GM12801 (cell line): ENCODE results near the gene ATP9A.

Experiments used
- TF ChIP-seq, protein P1 (sequence below): IDR thresholded peaks from one replicate; pipeline ENCODE4 v1.5.1; 2011; ENCODE audit warnings: control low read depth; ENCODE audit not compliant: insufficient read length; ENCODE audit errors: extremely low read depth

Gene ATP9A

DNA sequence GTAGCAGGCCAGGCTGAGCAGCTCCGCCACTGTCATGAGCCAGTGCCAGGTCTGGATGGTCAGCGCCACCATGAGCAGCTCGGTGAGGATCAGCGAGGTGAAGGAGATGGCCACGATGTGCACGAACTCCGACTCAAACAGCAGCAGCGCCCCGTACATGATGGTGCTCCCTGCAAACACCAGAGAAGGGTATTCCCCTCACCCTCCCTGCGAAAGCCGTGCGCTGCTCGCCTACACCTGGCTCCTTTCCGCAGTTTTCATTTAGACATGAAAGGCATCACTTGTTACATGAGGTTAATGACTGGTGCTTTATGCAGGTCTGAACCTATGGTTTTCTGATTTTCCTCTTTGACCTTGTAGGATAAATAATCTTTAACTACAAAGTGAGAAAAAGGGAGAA is 163.3 kb downstream of the ATP9A start:
- TF ChIP-seq, protein P1, sequence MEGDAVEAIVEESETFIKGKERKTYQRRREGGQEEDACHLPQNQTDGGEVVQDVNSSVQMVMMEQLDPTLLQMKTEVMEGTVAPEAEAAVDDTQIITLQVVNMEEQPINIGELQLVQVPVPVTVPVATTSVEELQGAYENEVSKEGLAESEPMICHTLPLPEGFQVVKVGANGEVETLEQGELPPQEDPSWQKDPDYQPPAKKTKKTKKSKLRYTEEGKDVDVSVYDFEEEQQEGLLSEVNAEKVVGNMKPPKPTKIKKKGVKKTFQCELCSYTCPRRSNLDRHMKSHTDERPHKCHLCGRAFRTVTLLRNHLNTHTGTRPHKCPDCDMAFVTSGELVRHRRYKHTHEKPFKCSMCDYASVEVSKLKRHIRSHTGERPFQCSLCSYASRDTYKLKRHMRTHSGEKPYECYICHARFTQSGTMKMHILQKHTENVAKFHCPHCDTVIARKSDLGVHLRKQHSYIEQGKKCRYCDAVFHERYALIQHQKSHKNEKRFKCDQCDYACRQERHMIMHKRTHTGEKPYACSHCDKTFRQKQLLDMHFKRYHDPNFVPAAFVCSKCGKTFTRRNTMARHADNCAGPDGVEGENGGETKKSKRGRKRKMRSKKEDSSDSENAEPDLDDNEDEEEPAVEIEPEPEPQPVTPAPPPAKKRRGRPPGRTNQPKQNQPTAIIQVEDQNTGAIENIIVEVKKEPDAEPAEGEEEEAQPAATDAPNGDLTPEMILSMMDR: no peak

DNA sequence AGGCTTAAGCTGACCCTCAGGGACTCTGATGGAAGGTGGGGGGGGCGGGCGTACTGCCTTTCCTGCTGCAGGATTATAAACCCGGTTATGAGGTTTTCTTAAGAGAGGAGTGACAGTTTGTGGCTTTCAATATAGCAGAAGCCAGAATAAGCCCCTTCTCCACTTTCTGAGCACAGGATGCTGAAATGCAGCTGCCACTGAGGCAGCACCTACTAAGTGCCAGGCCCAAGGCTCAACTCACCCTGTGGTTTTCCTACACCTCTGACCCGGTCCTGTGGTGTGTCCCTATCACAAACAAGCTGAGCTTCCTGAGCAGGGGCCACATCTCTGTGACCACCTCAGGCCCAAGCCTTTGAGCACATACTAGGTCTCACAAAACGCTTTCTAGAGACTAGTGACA is 166.1 kb downstream of the ATP9A start:
- TF ChIP-seq, protein P1: no peak

DNA sequence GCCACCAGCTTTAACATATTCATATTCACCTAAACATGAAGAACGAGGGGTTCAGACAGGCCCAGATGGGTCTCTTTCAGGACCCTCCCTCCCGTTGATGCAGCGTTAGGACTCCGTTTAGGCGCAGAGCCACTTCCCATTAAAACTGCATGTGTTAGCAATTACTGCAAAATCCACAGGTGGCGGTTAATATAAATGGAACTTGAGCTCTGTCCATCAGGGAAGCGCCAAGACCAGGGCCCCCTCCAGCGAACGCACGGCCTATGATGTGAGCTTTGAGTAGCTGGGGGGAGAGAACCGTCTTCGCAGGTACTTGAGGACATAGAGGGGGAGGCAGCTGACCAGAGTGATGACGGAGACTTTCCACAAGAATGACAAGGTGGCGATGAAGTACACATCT is 167.2 kb downstream of the ATP9A start:
- TF ChIP-seq, protein P1: no peak

DNA sequence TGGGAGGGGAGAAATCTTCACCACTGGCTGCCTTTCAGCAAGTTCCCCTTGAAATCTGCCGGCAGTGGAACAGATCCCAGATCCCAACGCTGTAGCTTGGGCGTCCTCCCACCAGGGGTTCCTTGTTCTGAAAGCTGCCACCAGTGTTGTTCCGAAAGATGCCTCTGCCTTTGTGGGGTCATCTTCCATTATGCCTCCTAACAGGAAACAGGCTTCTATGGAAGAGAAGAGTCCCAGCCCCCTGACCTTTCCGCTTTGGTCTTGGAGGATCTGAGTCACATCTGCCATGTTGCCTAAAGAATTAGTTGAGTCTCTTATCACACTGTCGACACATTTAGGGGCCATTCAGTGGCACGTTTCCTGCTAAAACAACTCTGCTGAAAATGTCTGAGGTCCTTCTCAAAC is 168.2 kb downstream of the ATP9A start:
- TF ChIP-seq, protein P1: no peak

DNA sequence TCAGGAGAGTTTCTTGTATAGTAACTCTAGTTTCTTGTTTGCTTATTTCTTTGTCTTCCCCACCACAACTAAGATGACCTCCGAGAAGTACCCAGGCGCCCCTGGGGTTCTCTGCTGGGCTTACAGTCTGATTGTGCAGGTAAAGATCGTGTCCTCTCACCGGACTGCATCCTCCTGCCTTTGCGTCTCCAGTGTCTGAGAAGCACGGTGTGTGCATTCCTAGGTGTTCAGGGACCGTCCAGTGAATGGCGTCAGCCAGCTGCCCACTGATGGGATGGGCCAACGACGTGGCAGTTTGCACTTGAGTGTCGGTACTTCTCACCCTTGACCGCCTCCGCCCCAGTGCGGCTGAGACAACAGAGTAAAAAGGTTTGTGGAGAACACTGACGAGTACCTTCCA is 169.6 kb downstream of the ATP9A start:
- TF ChIP-seq, protein P1: no peak

DNA sequence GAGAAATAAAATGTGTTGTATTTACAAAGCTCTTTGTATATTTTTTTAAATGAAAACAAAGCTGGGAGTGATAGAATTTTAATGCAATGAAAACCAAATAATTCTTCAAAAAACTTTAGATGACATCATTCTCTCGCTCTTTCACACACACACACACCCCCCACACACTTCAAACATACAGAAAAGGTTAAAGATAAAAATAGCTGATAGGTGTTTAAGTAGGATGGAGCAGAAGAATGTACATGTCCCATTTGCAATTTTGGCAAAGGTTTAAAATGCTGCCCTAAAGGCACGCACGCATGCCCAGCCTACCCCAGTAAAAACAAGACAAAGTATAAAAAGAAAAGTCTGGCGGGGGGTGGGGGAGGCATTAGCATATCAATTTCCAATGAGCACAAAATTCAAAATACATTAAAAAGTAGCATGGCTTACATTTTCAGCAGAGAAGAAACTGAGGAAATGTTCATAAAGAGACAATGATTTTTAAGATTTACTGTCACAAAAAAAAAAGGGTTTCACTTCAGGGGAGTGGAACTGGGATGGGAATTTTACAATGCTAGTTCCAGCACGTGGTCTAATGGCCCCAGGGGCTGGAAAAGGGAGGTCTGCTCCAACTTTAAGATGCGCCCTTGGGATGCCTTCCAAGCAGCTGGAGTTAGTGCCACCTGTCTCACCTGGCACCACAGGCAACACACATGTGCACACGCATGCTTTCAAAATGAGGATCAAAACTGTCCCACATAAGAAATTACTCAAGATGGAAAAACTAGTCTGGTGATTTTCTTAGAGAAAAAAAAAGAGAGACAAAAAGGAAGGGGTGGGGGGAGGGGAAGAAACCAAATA is 170.6 kb downstream of the ATP9A start:
- TF ChIP-seq, protein P1: no peak

DNA sequence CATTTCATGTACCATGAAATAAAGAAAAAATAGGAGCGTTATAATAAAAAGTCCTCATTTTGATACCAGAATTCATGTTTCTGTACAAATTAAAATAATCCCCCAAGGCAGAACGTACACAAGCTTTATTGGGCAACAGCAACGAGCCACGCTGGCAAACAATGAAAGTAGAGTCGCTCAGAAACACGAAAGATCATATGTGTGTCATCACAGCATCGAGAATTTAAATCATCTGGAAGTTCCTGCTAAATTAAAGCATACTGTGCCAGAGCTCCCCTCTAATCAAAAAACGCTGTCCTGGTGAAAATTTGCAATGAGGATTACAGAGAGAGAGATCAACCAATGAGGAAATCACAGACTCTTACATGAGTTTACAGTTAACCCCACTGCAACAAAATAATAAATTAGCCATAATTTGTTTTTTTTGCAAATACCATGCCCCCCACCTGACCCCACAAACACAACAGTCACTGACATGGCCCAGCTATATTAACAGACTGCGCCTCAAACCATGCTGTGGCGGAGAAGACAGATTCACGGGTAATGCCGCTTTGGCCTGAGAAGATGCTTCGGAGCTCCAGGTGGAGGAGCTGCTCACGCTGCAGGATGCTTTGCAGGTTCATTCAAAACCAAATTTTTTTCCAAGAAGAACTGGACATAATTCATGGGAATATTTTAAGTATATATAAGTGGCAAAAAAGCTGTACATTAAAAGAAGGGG is 171.4 kb downstream of the ATP9A start:
- TF ChIP-seq, protein P1: no peak
